RKO (cell line): Measurements from ENCODE around the gene IFITM5.

ENCODE experiments used
- DNase-seq: peaks from one replicate; pipeline ENCODE4 v3.0.0-alpha.2; 2016; ENCODE audit warnings: low spot score

IFITM5 gene

DNA sequence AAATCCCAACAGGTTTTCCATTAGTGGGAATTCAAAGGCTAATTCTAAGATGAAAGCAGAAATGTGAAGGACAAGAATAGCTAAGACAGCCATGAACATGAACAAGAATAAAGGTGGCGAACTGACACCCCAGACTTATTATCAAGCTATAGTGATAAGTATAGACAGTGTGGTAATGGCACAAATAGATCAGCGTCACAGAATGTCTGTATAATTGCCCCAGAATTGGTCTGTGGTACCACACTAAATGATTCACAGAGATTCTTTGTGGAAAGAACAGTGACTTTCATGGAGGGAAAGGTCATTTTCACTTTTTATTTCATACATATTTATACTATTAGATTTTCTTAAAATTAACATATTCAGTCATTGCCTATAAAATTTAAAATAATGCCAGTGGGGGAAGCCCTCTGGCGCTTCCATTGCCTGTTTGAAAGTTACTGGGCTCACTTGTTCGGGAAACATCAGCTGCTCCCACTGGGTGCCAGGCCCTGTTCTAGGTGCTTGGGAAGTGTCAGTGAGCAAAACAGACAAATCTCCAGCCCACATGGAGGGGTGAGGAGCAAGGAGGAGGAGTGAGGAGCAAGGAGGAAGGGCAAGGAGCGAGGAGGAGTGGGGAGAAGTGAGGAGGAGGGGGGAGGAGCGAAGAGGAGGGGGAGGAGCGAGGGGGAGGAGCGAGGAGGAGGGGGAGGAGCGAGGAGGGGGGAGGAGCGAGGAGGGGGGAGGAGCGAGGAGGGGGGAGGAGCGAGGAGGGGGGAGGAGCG, 32.5 kb downstream of the IFITM5 start:
- no peak for DNase-seq

- no peak for DNase-seq
Observed at GRCh38 chr11:261624-262023, 37.7 kb downstream of the IFITM5 start.

GRCh38 chr11:259413-259812, 39.9 kb downstream of the IFITM5 start:
- no peak for DNase-seq

DNA sequence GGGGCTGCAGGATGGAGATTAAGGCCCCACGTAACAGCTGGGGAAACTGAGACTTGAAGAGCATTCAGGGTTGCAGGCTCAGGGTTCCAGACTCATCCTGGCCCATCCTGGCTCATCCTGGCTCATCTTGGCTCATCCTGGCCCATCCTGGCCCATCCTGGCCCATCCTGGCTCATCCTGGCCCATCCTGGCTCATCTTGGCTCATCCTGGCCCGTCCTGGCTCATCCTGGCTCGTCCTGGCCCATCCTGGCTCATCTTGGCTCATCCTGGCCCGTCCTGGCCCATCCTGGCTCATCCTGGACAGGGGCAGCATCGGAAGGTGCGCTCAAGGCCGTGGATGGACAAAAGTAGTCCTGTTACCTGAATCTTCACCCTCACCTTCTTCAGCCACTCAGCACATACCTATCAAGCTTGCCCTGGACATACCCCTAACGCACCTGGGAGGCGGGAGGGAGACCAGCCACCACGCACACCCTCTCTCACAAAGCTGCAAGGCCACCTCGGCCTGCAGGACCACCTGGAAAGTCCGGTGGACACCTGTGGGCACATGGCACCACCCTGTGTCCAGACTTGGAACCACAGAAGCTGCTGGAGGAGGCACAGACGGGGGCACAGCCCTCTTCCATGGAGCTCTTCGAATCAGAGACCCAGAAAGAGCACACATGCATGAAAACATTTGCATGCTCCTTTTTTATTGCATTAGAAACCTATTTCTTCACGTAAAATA, 41.4 kb downstream of the IFITM5 start:
- DNase-seq: no peak

GRCh38 chr11:256952-257737, 42.2 kb downstream of the IFITM5 start:
- DNase-seq: no peak

DNA sequence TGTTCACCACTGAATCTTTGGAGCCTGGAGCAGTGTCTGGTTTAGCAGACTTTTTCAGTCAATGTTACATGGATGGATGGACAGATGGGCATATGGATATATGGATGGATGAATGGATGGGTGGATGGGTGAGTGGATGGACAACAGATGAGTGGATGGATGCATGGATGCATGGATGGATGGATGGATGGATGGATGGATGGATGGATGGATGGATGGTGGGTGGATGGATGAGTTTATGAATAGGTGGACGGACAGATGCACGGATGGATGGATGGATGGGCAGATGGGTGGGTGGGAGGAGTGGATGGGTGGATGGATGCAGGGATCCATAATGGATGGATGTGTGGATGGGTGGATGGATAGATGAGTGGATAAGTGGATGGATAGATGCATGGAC, 43.5 kb downstream of the IFITM5 start:
- DNase-seq: no peak

GRCh38 chr11:255176-255575, 44.1 kb downstream of the IFITM5 start:
- DNase-seq: no peak

DNA sequence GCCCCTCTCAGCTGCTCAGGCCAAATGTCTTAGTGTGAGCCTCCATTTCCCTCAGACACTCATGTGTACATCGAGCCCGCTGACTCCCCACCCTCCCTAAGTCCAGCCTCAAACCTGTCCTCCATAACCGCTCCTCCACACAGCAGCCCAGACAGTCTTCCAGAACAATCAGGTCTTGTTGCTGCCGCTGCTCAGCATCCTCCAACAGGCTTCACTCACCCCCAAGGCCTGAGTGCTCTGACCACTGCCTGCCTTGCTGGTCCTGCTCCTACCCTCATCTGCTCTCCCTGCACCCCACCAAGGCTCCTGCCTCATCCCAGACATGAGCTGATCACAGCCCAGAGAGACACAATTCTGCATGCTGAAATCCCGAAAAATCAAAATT, 45.4 kb downstream of the IFITM5 start:
- no peak for DNase-seq

- DNase-seq: no peak
Observed at GRCh38 chr11:253160-253885, 46.0 kb downstream of the IFITM5 start.

- no peak for DNase-seq
Observed at GRCh38 chr11:252666-253065, 46.7 kb downstream of the IFITM5 start.

DNA sequence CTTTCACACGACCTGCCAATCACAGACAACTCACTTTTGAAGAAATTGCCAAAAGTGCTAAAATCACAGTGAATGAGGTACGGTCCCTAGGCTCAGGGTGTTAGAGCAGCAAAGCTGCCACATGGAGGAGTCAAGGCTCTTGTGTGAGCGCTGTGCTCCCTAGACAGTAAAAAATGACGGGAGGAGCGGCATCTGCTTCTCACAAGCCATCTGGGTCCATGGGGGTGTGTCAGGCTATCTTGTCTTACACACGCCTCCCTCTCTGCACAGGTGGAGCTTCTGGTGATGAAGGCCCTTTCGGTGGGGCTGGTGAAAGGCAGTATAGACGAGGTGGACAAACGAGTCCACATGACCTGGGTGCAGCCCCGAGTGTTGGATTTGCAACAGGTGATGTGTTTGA, 47.8 kb downstream of the IFITM5 start:
- DNase-seq: no peak

- peak; percentile 53 for DNase-seq
Observed at GRCh38 chr11:250740-251299, 48.5 kb downstream of the IFITM5 start.

DNA sequence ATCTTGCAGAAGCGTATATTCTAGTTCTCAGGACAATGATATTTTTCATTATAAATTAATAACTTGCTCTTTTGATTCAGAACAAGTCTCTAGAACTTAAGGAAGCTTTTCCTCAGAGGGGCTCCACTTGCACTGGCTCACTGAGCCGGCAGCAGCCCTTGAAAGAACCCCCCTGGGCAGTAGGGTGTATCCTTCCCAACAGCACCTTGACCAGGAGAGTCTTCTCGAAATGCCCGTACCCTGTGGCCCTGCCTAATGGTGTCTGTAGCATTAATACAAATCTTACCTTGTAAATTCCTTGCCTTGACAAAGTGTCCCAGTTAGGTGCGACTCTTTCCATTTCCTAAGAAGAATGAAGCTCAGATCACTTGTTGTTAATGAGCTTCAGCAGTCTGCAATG, 49.1 kb downstream of the IFITM5 start:
- no peak for DNase-seq

DNA sequence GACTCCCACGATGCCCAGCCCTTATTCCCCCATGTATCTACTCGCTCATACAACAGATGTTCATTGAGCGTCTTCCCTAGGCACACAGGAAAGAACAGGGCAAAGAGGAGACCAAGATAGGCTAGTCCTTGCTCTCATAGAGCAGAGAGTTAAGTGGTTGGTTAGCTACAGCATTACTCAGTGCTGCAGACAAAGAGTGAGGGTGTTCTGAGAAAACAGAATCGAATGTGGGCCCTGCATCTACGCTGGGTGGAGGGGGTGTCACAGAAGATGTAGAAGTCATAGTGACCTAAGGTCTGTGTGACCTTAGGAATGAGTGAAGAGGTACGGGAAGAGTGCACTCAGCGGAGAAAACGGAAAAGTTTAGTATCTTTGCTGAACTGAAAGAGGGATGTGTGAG, 50.3 kb downstream of the IFITM5 start:
- no peak for DNase-seq
